ENCODE measurements around the gene SLC6A6. TPM values are rescaled to one million over a fixed set of nuclear protein-coding genes. Genes with fewer than 3 reads are reported as not detected.

Gene SLC6A6
- total and polyA plus RNA-seq, 12 donors: 10.6 to 197 (median 85.6) TPM

DNA sequence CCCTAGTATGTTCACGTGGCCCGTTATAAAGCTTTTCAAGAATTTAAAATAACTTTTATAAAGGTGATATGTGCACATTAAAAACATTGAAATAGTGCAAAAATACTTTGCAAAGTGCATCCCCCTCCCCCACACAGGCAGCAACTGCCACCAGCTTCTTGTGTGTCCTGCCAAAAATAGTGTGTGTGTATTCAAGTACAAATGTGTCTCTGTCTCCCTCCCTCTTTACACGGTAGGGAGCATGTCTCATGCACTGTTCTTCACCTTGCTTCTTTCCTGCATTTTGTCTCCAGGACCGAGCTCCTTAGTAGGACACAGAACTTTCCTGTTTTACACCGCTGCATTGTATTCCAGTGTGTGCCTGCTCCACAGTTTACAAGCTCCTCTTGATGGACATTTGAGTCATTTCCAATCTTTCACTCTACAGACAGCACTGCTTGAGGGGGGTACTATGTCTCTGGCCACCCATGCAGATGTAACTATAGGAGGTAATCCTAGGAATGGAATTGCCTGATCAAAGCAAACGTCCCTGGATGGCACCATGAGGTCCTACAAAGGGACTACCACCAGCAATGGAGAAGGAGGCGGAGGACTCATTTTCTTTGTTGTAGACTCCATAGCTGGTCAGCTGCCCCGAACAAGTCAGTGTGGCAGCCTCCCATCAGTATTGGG is 52.4 kb downstream of the SLC6A6 start:
- peaks cover 32 to 36% of the 10 kb centered on the region in 2 donors for H3K4me1 ChIP-seq (replicated peaks in 1 of 2)
- 68 to 75% (median 74%) methylated on average over 7 to 8 of the region's 8 CpGs for WGBS, 4 donors
- H3K36me3 ChIP-seq (replicated peaks in 1 of 2): peaks cover 0 to 13% of the 10 kb centered on the region in 2 donors
- H3K9me3 ChIP-seq (replicated peaks in 1 of 3): no peaks in the 10 kb centered on the region
- intact Hi-C loops (cut with DNase I): loop anchor here in 1 of 2 donors (5.0 kb wide), 1 partner anchor 47 kb away; no protein-coding TSS in a partner anchor
- TF ChIP-seq POLR2A (IDR thresholded peaks at IDR 0.05): no peak
- TF ChIP-seq, protein P1, sequence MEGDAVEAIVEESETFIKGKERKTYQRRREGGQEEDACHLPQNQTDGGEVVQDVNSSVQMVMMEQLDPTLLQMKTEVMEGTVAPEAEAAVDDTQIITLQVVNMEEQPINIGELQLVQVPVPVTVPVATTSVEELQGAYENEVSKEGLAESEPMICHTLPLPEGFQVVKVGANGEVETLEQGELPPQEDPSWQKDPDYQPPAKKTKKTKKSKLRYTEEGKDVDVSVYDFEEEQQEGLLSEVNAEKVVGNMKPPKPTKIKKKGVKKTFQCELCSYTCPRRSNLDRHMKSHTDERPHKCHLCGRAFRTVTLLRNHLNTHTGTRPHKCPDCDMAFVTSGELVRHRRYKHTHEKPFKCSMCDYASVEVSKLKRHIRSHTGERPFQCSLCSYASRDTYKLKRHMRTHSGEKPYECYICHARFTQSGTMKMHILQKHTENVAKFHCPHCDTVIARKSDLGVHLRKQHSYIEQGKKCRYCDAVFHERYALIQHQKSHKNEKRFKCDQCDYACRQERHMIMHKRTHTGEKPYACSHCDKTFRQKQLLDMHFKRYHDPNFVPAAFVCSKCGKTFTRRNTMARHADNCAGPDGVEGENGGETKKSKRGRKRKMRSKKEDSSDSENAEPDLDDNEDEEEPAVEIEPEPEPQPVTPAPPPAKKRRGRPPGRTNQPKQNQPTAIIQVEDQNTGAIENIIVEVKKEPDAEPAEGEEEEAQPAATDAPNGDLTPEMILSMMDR (IDR thresholded peaks at IDR 0.05): no peak
- peak overlapping the region in 1 of 5 donors; percentile 88 for H3K27ac ChIP-seq
- no peak overlapping the region for H3K4me3 ChIP-seq
- H3K27me3 ChIP-seq: no peaks in the 10 kb centered on the region
- DNase-seq: no peak

DNA sequence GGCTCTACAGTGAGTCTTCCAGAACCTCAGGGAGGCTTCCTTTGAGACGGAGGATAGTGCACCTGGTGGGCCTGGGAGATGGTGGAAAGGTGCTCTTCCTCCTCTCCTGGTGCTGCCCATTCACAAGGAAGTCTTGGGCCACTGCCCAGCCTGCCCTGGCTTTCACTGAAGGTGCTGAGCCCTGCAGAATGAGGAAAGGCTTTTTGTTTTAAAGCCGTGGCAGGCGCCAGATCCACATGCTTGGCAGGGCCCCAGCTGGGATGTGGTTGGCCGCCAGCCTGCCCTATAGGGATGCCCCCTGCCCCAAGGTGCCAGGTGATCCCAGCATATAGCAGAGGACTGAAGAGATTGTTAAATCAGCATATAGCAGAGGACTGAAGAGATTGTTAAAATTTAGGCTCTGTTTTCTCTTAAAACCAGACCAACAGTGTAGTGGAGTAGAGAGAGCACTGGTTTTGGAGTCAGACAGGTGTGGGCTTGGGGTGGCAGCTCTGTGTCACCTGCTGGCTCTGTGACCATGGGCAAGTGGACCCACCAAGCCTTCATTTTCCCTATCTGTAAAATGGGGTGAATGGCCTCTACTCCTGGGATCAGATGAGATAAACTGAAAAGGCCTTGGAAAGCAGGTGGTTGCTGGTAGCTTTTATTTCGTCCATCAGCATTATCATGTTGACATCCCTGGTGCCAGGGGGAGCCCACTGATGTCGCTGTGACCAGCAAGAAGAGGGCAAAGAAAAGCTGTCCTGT is 53.3 kb downstream of the SLC6A6 start:
- intact Hi-C loops (cut with DNase I): no loop called here
- WGBS, 4 donors: 79 to 82% (median 82%) methylated on average over 4 to 6 of the region's 6 CpGs
- TF ChIP-seq POLR2A (IDR thresholded peaks at IDR 0.05): no peak
- TF ChIP-seq, protein P1 (IDR thresholded peaks at IDR 0.05): no peak
- Histone ChIP-seq H3K27me3 (no peaks in the 10 kb centered on the region), H3K27ac (peak overlapping the region in 1 of 5 donors; percentile 88), H3K36me3 (replicated peaks in 1 of 2) (peaks cover 0 to 8% of the 10 kb centered on the region in 2 donors), H3K9me3 (replicated peaks in 1 of 3) (no peaks in the 10 kb centered on the region), H3K4me3 (no peak overlapping the region), H3K4me1 (replicated peaks in 1 of 2) (peaks cover 37 to 39% of the 10 kb centered on the region in 2 donors)
- peak in 2 of 7 donors; percentile 47 to 61 for DNase-seq

DNA sequence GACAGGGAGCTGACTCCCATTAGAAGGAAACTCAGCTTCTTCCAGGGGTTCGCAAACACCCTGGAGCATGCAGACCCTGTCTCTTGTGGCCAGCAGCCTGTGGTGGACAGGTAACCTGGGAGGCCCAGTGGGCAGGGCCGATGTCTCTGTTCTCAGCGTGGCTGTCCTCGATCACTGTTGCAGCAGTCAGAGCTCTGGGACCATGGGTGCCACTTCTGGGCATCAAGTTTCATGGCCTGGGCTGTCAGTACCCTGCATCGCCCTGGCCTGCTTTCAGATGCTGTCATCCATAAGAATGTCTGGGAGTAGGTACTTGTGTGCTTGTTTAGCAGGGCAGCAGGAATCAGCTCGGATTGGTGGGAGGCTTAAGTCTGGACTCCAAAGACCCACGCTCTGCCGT is 54.4 kb downstream of the SLC6A6 start:
- intact Hi-C loops (cut with DNase I): no loop called here
- no peak overlapping the region for H3K4me3 ChIP-seq
- H3K4me1 ChIP-seq (replicated peaks in 1 of 2): peaks cover 39 to 42% of the 10 kb centered on the region in 2 donors
- DNase-seq: no peak
- no peaks in the 10 kb centered on the region for H3K27me3 ChIP-seq
- peaks cover 0 to 14% of the 10 kb centered on the region in 2 donors for H3K36me3 ChIP-seq (replicated peaks in 1 of 2)
- TF ChIP-seq POLR2A (IDR thresholded peaks at IDR 0.05): no peak
- TF ChIP-seq, protein P1 (IDR thresholded peaks at IDR 0.05): no peak
- no peak overlapping the region for H3K27ac ChIP-seq
- no peaks in the 10 kb centered on the region for H3K9me3 ChIP-seq (replicated peaks in 1 of 3)
- 92 to 97% (median 96%) methylated on average over 2 to 8 of the region's 8 CpGs for WGBS, 4 donors

DNA sequence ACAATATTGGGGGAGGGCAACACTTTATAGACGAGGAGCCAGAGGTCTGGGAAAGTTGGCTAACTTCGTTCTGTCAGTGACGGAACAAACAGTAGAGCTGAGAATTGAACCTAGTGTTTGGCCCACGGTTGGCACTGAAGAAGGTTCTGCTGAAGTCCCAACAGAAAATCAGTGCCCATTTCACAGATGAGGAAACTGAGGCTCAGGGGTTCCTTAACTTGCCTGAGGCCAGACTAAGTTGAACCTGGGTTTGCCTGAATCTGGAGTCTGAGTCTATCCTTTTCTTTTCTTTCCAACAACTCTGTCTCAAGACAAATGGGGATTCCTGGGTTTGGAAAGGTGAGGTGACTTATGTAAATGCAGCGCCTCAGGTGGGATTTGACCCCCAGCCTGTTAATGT is 55.1 kb downstream of the SLC6A6 start:
- Histone ChIP-seq H3K27me3 (no peaks in the 10 kb centered on the region), H3K4me1 (replicated peaks in 1 of 2) (peaks cover 32 to 35% of the 10 kb centered on the region in 2 donors), H3K36me3 (replicated peaks in 1 of 2) (peaks cover 0 to 18% of the 10 kb centered on the region in 2 donors), H3K27ac (no peak overlapping the region), H3K4me3 (no peak overlapping the region), H3K9me3 (replicated peaks in 1 of 3) (no peaks in the 10 kb centered on the region)
- 93 to 96% (median 94%) methylated on average over 5 of the region's 5 CpGs for WGBS, 4 donors
- no peak for DNase-seq
- intact Hi-C loops (cut with DNase I): no loop called here
- TF ChIP-seq, protein P1 (IDR thresholded peaks at IDR 0.05): no peak
- TF ChIP-seq POLR2A (IDR thresholded peaks at IDR 0.05): no peak
